ENCODE data around the gene ACBD6.

DNA sequence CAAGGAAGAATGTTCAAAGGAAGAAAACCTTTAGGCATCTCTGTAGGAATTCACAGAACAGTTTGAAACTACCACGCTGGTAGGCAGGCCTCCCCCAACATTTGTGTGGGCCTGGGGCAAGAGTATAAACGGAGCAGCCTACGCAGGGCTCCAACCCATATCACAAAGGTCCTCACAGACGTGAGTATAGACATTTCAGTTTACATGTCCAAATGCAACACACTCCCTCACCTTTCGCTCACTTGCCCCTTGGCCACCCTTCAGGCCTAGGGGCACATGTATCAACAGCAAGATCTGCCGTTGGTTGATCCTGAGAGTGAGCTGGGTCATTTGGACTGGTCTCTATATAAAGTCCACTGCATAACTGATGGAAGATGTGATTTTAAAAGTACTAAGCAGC, 133.3 kb downstream of the ACBD6 start:
- TF ChIP-seq, protein P1, sequence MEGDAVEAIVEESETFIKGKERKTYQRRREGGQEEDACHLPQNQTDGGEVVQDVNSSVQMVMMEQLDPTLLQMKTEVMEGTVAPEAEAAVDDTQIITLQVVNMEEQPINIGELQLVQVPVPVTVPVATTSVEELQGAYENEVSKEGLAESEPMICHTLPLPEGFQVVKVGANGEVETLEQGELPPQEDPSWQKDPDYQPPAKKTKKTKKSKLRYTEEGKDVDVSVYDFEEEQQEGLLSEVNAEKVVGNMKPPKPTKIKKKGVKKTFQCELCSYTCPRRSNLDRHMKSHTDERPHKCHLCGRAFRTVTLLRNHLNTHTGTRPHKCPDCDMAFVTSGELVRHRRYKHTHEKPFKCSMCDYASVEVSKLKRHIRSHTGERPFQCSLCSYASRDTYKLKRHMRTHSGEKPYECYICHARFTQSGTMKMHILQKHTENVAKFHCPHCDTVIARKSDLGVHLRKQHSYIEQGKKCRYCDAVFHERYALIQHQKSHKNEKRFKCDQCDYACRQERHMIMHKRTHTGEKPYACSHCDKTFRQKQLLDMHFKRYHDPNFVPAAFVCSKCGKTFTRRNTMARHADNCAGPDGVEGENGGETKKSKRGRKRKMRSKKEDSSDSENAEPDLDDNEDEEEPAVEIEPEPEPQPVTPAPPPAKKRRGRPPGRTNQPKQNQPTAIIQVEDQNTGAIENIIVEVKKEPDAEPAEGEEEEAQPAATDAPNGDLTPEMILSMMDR (IDR thresholded peaks at IDR 0.05; ENCODE audit: low read length): no peak
- TF ChIP-seq EZH2 (IDR thresholded peaks at IDR 0.05; ENCODE audit: borderline replicate concordance, low read length): no peak
